ENCODE measurements around the gene ZNF516.

Gene ZNF516

GRCh38 chr18:76426737-76427305, 68.2 kb downstream of the ZNF516 start:
- peak in 3 of 56 donors; percentile 13 to 34 (median 21) for DNase-seq

- no peak for DNase-seq
Measured at GRCh38 chr18:76425146-76426131, 69.6 kb downstream of the ZNF516 start.

GRCh38 chr18:76422838-76423237, 72.2 kb downstream of the ZNF516 start:
- no peak for DNase-seq

GRCh38 chr18:76422121-76422520, 72.9 kb downstream of the ZNF516 start:
- DNase-seq, result no peak

GRCh38 chr18:76421685-76422078, 73.4 kb downstream of the ZNF516 start:
- DNase-seq, result no peak

- no peak for DNase-seq
Measured at GRCh38 chr18:76420898-76421684, 74.0 kb downstream of the ZNF516 start.

GRCh38 chr18:76419811-76420210, 75.2 kb downstream of the ZNF516 start:
- no peak for DNase-seq

GRCh38 chr18:76416911-76417310, 78.1 kb downstream of the ZNF516 start:
- peak in 1 of 56 donors; percentile 20 for DNase-seq

GRCh38 chr18:76414936-76415621, 80.0 kb downstream of the ZNF516 start:
- DNase-seq, result no peak

- DNase-seq, result no peak
Measured at GRCh38 chr18:76412818-76413565, 82.0 kb downstream of the ZNF516 start.

- no peak for DNase-seq
Measured at GRCh38 chr18:76412010-76412817, 82.8 kb downstream of the ZNF516 start.

GRCh38 chr18:76410660-76411417, 84.2 kb downstream of the ZNF516 start:
- no peak for DNase-seq

GRCh38 chr18:76410033-76410432, 85.0 kb downstream of the ZNF516 start:
- DNase-seq, result no peak

- no peak for DNase-seq
Measured at GRCh38 chr18:76408480-76409067, 86.5 kb downstream of the ZNF516 start.

- no peak for DNase-seq
Measured at GRCh38 chr18:76407681-76408080, 87.4 kb downstream of the ZNF516 start.

GRCh38 chr18:76406791-76407190, 88.3 kb downstream of the ZNF516 start:
- DNase-seq, result no peak

- DNase-seq, result peak in 6 of 56 donors; percentile 11 to 61 (median 23)
Measured at GRCh38 chr18:76405681-76406356, 89.2 kb downstream of the ZNF516 start.

GRCh38 chr18:76405280-76405679, 89.8 kb downstream of the ZNF516 start:
- no peak for DNase-seq
